ENCODE measurements around the gene COPG1. TPM values are rescaled to one million over a fixed set of nuclear protein-coding genes. Genes with fewer than 3 reads are reported as not detected.

COPG1 gene
- total and polyA plus RNA-seq, 10 of the 15 experiments (the other 5 are each of a cell fraction or from before 2014, with no cell fraction given): 54.8 to 143 (median 91.2) TPM

- no peaks in the 10 kb centered on the region for H3K9me3 ChIP-seq (replicated peaks; ENCODE audit: control insufficient read depth, insufficient read depth, low read length)
- H2AFZ ChIP-seq (ENCODE audit: control insufficient read depth, low read depth, low read length): no peak overlapping the region
- no peak overlapping the region for H3K9ac ChIP-seq (ENCODE audit: control insufficient read depth, insufficient read depth, low read length)
- H3K4me2 ChIP-seq (ENCODE audit: control insufficient read depth, insufficient read depth): no peak overlapping the region
- no peak for FAIRE-seq
- POLR2A ChIA-PET: interaction anchor here (0.5 to 2.6 kb wide), 9 partner anchors 14 to 235 kb away, joined by 3 to 13 read pairs (median 5); partner anchors contain the start of genes COPG1 and HMCES
- TF ChIP-seq TAF1 (IDR thresholded peaks at IDR 0.05; ENCODE audit: borderline replicate concordance, low read depth, low read length) (no peak), LARP7 (IDR thresholded peaks at IDR 0.05) (no peak)
- DNase-seq (ENCODE audit: low read depth, low spot score): no peak
- peaks cover 0 to 2% of the 10 kb centered on the region in 2 experiments; a peak in 1 of 4 replicates for H3K36me3 ChIP-seq (ENCODE audit: control insufficient read depth in 2 of 2, insufficient read depth in 2 of 2, low read length in 1 of 2)
- RAD21 ChIA-PET (ENCODE audit: unreplicated experiment): interaction anchor here (1.3 to 2.1 kb wide), 3 partner anchors 29 to 34 kb away, joined by 3 to 7 read pairs (median 5); no protein-coding TSS in a partner anchor
- WGBS (ENCODE audit: insufficient coverage, insufficient replicate concordance, low lambda C conversion rate, missing lambda C conversion rate): 97% methylated on average over 3 of the region's 3 CpGs
- intact Hi-C loops (cut with micrococcal nuclease; ENCODE audit: unreplicated experiment): loop anchor here (2.0 kb wide), 1 partner anchor 28 kb away; no protein-coding TSS in a partner anchor
- no TSS peak for BruUV-seq (replicated peaks)
- in situ Hi-C loops (cut with MboI): no loop called here
- no peaks in the 10 kb centered on the region for H3K27me3 ChIP-seq (replicated peaks in 1 of 2; ENCODE audit: control insufficient read depth in 2 of 2, insufficient read depth in 2 of 2, low read length in 1 of 2)
- no peaks in the 10 kb centered on the region for H4K20me1 ChIP-seq (ENCODE audit: control insufficient read depth, insufficient read depth)
- H3K79me2 ChIP-seq (ENCODE audit: control insufficient read depth, insufficient read depth, low read length): no peaks in the 10 kb centered on the region; the same call in 1 of the 2 replicates
- SMC1A ChIA-PET (ENCODE audit: uncharacterized antibody, unreplicated experiment): interaction anchor here (0.7 to 8.5 kb wide), 9 partner anchors 9 to 341 kb away, joined by 3 to 75 read pairs (median 4); no protein-coding TSS in a partner anchor
- H3K4me3 ChIP-seq: no peak overlapping the region
- CTCF ChIA-PET: interaction anchor here (0.7 to 1.6 kb wide), 10 partner anchors 12 to 116 kb away, joined by 3 to 8 read pairs (median 3); no protein-coding TSS in a partner anchor
- H3K27ac ChIP-seq (ENCODE audit: control insufficient read depth, insufficient read depth): no peak overlapping the region
- H3K4me1 ChIP-seq (ENCODE audit: control insufficient read depth, insufficient read depth, low read length): peaks cover 12% of the 10 kb centered on the region
- no peak for ATAC-seq
These were observed 61.9 kb downstream of the COPG1 start for GRCh38 chr3:129311054-129311902.

GRCh38 chr3:129312021-129312639, 62.7 kb downstream of the COPG1 start:
- Histone ChIP-seq H4K20me1 (ENCODE audit: control insufficient read depth, insufficient read depth) (no peaks in the 10 kb centered on the region), H3K79me2 (ENCODE audit: control insufficient read depth, insufficient read depth, low read length) (no peaks in the 10 kb centered on the region; the same call in 1 of the 2 replicates), H3K27ac (ENCODE audit: control insufficient read depth, insufficient read depth) (no peak overlapping the region), H3K4me1 (ENCODE audit: control insufficient read depth, insufficient read depth, low read length) (peaks cover 13% of the 10 kb centered on the region), H3K4me2 (ENCODE audit: control insufficient read depth, insufficient read depth) (no peak overlapping the region), H3K9ac (ENCODE audit: control insufficient read depth, insufficient read depth, low read length) (no peak overlapping the region), H3K36me3 (ENCODE audit: control insufficient read depth in 2 of 2, insufficient read depth in 2 of 2, low read length in 1 of 2) (no peaks in the 10 kb centered on the region; a peak in 1 of 4 replicates), H3K4me3 (no peak overlapping the region), H3K27me3 (replicated peaks in 1 of 2; ENCODE audit: control insufficient read depth in 2 of 2, insufficient read depth in 2 of 2, low read length in 1 of 2) (no peaks in the 10 kb centered on the region), H2AFZ (ENCODE audit: control insufficient read depth, low read depth, low read length) (no peak overlapping the region), H3K9me3 (replicated peaks; ENCODE audit: control insufficient read depth, insufficient read depth, low read length) (no peaks in the 10 kb centered on the region)
- in situ Hi-C loops (cut with MboI): no loop called here
- no TSS peak for BruUV-seq (replicated peaks)
- ATAC-seq: no peak
- intact Hi-C loops (cut with micrococcal nuclease; ENCODE audit: unreplicated experiment): loop anchor here (2.0 kb wide), 1 partner anchor 63 kb away; the partner anchor contains the start of gene COPG1
- no peak for FAIRE-seq
- 53% methylated on average over 2 of the region's 2 CpGs for WGBS (ENCODE audit: insufficient coverage, insufficient replicate concordance, low lambda C conversion rate, missing lambda C conversion rate)
- ChIA-PET RAD21 (ENCODE audit: unreplicated experiment) (interaction anchor here (1.3 to 2.5 kb wide), 3 partner anchors 29 to 63 kb away, joined by 3 to 7 read pairs (median 5); partner anchors contain the start of gene COPG1), POLR2A (interaction anchor here (0.5 to 2.6 kb wide), 9 partner anchors 14 to 236 kb away, joined by 3 to 13 read pairs (median 4); partner anchors contain the start of genes COPG1 and HMCES), SMC1A (ENCODE audit: uncharacterized antibody, unreplicated experiment) (interaction anchor here (0.7 to 8.5 kb wide), 8 partner anchors 9 to 342 kb away, joined by 3 to 75 read pairs (median 4); no protein-coding TSS in a partner anchor), CTCF (interaction anchor here (0.7 to 1.6 kb wide), 8 partner anchors 12 to 115 kb away, joined by 3 to 8 read pairs (median 4); partner anchors contain the start of gene COPG1)
- DNase-seq (ENCODE audit: low read depth, low spot score): no peak
- TF ChIP-seq TCF12 (IDR thresholded peaks at IDR 0.05; ENCODE audit: low read depth, low read length) (no peak), BRCA1 (IDR thresholded peaks at IDR 0.05; ENCODE audit: low read depth, low read length) (no peak), CHD4 (IDR thresholded peaks at IDR 0.05) (no peak), WRNIP1 (IDR thresholded peaks at IDR 0.05; ENCODE audit: borderline replicate concordance, low read depth, low read length) (no peak), SMC3 (IDR thresholded peaks at IDR 0.05; ENCODE audit: borderline replicate concordance, low read length) (no peak), BMI1 (IDR thresholded peaks at IDR 0.05; ENCODE audit: borderline replicate concordance) (no peak), POLR2A (IDR thresholded peaks at IDR 0.05; ENCODE audit: low read depth, low read length) (peak; percentile 17; the same call in 1 of the 2 replicates), MEF2B (IDR thresholded peaks at IDR 0.05; ENCODE audit: partially characterized antibody, poor library complexity, severe bottlenecking) (no peak), SKIL (IDR thresholded peaks at IDR 0.05; ENCODE audit: low read depth, poor library complexity, severe bottlenecking) (no peak), LARP7 (IDR thresholded peaks at IDR 0.05) (no peak), HDGF (IDR thresholded peaks at IDR 0.05) (peak; percentile 41; the same call in 1 of the 2 replicates), ZNF384 (IDR thresholded peaks at IDR 0.05; ENCODE audit: borderline replicate concordance, low read depth, low read length) (no peak)
